Small intestine (tissue), 7 donors: ENCODE data around the gene PTCD1. TPM values are rescaled to one million over a fixed set of nuclear protein-coding genes. Genes with fewer than 3 reads are reported as not detected.

Source experiments
- DNase-seq, 2 donors: peaks; one replicate each; pipeline versions ENCODE4 v3.0.0 to v3.0.0-alpha.2; 2013
- FAIRE-seq: peaks from 2 replicates; lab custom pipeline; 2012; peaks lifted over from hg19 to GRCh38; lab: Jason Lieb, UNC
- H3K27ac ChIP-seq, 3 donors: one replicate each; pipeline ENCODE4 v1.5.1; 2013; ENCODE audit warnings: low read length in 2 of 3, mild to moderate bottlenecking in 2 of 3, control low read depth in 1 of 3, inconsistent platforms in 1 of 3, low read depth in 1 of 3, moderate library complexity in 1 of 3
- H3K27me3 ChIP-seq, 3 donors: one replicate each; pipeline ENCODE4 v1.6.1; 2013; ENCODE audit warnings: low read length in 3 of 3, inconsistent platforms in 1 of 3; ENCODE audit not compliant: control insufficient read depth in 3 of 3, insufficient read depth in 3 of 3
- H3K36me3 ChIP-seq, 3 donors: one replicate each; pipeline ENCODE4 v1.6.1; 2013; ENCODE audit warnings: low read length in 3 of 3, inconsistent platforms in 1 of 3, low read depth in 1 of 3, mild to moderate bottlenecking in 1 of 3, moderate library complexity in 1 of 3; ENCODE audit not compliant: control insufficient read depth in 3 of 3, insufficient read depth in 2 of 3
- H3K4me1 ChIP-seq, 3 donors: one replicate each; pipeline ENCODE4 v1.6.1; 2013; ENCODE audit warnings: low read length in 2 of 3, inconsistent platforms in 1 of 3, low read depth in 1 of 3, mild to moderate bottlenecking in 1 of 3, moderate library complexity in 1 of 3; ENCODE audit not compliant: control insufficient read depth in 3 of 3, insufficient read depth in 2 of 3
- H3K4me3 ChIP-seq, 3 donors: one replicate each; pipeline ENCODE4 v1.5.1; 2013; ENCODE audit warnings: low read length in 3 of 3, control low read depth in 1 of 3, inconsistent platforms in 1 of 3, low read depth in 1 of 3, mild to moderate bottlenecking in 1 of 3, moderate library complexity in 1 of 3
- H3K9me3 ChIP-seq, 2 donors: one replicate each; pipeline ENCODE4 v1.6.1; 2013; ENCODE audit warnings: low read depth in 1 of 2, low read length in 1 of 2; ENCODE audit not compliant: control insufficient read depth in 2 of 2, insufficient read depth in 1 of 2
- WGBS, 3 donors: extraction: QIAGEN DNeasy Blood & Tissue Kit; methylation state at CpG; one replicate each; pipeline ENCODE4 v1.1.7; 2013; 5-methylcytosine and 5-hydroxymethylcytosine counted together
- polyA plus RNA-seq, 4 donors: library from polyadenylated mRNA; stranded (reverse) in 3 of 4; unstranded in 1 of 4; fragments of 200-250 nt in 3 of 4; fragments of 120-200 nt in 1 of 4; gene quantifications; one replicate each; pipeline versions ENCODE4 v1.2.1 to v1.2.3, GENCODE V29; 2013
- donor health status: healthy with polysubstance abuse.
- donor health status: control.
- donor health status: control.
- donor health status: Bipolar disorder and iron deficiency.
- donor health status: healthy.

Gene PTCD1
- polyA plus RNA-seq, 4 donors, result 2.7 to 4.8 (median 3.9) TPM

DNA sequence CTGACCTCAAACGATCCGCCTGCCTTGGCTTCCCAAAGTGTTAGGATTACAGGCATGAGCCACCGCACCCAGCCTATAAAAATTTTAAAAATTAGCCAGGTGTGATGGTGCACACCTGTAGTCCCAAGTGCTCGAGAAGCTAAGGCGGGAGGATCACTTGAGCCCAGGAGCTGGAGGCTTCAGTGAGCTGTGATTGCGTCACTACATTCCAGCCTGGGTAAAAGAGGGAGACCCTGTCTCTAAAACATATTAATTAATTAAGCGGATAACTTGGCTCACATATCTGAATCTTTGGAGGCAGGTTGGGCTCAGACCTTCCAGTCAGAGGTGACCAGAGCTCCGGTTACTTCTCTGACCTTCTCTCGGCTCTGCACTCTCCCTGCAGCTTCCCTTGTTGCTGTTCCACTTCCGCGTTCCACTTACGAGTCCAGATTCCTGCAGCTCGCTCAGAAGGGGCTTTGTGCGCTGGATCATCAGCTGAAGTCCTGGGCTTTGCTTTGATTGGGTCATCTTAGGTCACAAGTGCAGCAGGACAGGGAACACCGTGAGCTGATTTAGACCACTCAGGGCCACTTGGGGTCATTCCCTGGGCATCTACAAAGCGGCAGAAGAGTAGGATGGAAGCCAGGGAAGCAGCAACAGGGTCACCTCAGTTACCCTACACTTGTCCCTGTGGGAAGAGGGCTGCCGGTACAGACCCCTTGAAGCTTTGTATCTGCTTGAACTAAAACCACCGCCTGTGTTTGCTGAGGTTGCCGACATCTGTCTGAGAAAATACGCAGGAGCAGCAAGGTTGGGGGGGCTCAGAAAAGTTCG is 66.1 kb downstream of the PTCD1 start:
- peak overlapping the region in 1 of 3 donors; percentile 35 for H3K4me3 ChIP-seq

DNA sequence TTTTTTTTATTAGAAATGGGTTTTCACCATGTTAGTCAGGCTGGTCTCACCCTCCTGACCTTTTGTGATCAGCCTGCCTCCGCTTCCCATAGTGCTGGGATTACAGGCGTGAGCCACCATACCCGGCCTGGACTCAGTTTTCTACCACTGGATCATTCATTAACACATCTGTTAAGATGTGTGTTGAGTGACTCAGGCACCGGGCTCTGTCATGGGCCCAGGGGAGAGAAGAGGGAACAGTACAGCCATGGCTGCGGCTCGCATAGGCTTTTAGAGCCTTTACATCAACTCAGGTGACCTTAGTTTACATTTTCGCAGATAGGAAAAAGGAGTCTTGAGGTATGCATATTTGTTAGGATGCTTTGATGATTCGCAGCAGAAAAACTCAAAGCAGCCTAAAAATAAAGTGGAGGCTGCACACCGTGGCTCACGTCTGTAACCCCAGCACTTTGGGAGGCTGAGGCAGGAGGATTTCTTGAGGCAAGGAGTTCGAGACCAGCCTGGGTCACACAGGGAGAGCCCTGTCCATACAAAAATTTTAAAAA is 67.2 kb downstream of the PTCD1 start:
- DNase-seq (no peak), FAIRE-seq (no peak)
- H3K4me1 ChIP-seq, result peaks cover 0 to 14% (median 0%) of the 10 kb centered on the region in 3 donors
- H3K9me3 ChIP-seq, result no peaks in the 10 kb centered on the region
- WGBS, 3 donors, result 88 to 93% (median 92%) methylated on average over 11 of the region's 11 CpGs
- H3K4me3 ChIP-seq, result no peak overlapping the region
- no peaks in the 10 kb centered on the region for H3K27me3 ChIP-seq
- no peak overlapping the region for H3K27ac ChIP-seq
- H3K36me3 ChIP-seq, result peaks cover 0 to 33% (median 7%) of the 10 kb centered on the region in 3 donors

More for the DNA sequence above, 66.1 kb downstream of the PTCD1 start:
- peak; percentile 71 to 73 for DNase-seq
- peaks cover 0 to 14% (median 0%) of the 10 kb centered on the region in 3 donors for H3K4me1 ChIP-seq
- 22 to 47% (median 43%) methylated on average over 21 of the region's 21 CpGs for WGBS, 3 donors
- H3K36me3 ChIP-seq, result peaks cover 0 to 22% (median 0%) of the 10 kb centered on the region in 3 donors
- H3K9me3 ChIP-seq, result no peaks in the 10 kb centered on the region
- H3K27me3 ChIP-seq, result no peaks in the 10 kb centered on the region
- FAIRE-seq, result no peak
- H3K27ac ChIP-seq, result peak overlapping the region in 2 of 3 donors; percentile 2 to 60

DNA sequence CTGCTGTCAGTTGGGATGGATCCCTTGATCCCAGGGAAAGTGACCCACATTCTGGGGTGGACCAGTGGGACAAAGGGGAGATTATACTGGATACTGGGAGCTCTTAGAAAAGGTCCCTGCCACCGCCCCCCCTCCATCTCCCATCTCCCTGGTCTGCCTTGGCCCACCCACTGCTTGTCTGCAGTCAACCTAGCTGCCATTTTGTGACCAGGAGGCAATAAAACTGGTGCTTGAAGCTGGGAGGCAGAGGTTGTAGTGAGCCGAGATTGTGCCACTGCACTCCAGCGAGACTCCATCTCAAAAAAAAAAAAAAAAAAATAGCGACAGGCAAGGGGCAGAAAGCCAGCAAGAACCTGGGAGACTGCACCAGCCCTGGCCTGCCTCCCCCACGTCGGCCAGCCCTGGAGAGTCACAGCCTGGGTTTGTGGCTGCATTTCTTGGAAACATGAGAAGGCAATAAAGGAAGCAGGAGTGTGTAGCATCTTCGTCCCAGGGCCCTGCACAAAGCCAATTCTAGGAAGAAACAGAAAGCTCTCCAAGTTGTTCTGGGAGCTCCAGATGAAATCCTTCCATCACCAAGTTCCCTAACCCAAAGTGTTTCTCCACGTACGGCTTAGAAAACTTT is 68.7 kb downstream of the PTCD1 start:
- no peaks in the 10 kb centered on the region for H3K9me3 ChIP-seq
- DNase-seq, result no peak
- H3K4me3 ChIP-seq, result no peak overlapping the region
- no peak for FAIRE-seq
- H3K36me3 ChIP-seq, result peaks cover 0 to 44% (median 11%) of the 10 kb centered on the region in 3 donors
- no peaks in the 10 kb centered on the region for H3K27me3 ChIP-seq
- H3K27ac ChIP-seq, result no peak overlapping the region
- H3K4me1 ChIP-seq, result peaks cover 0 to 6% (median 0%) of the 10 kb centered on the region in 3 donors
- WGBS, 3 donors, result 71 to 79% (median 76%) methylated on average over 9 of the region's 9 CpGs

DNA sequence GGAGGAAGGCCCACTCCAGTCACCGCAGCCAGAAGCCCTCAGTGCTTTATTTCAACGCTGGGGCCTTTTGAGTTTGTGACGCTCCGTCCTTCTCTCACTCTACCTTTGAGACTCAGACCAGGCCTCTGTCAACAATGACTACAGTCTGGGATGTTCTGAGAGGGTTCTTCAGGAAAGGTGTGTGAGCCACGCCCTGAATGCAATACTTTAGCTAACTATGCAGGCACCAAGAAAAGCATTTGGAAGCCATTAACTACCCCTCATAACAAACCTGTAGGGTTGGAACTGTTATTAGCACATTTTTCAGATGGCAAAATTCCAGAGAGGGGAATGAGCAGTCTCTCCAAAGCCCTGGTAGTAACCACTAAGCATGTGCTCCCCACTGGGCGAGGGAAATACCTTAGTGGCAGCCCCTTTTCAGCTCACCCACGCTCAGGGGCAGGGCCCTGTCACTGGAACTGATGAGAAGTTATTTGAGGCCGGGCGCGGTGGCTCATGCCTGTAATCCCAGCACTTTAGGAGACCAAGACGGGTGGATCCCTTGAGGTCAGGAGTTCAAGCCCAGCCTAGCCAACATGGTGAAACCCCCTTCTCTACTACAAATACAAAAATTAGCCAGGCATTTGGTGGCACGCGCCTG is 69.7 kb downstream of the PTCD1 start:
- no peak overlapping the region for H3K27ac ChIP-seq
- H3K27me3 ChIP-seq, result no peaks in the 10 kb centered on the region
- no peak overlapping the region for H3K4me3 ChIP-seq
- H3K4me1 ChIP-seq, result peaks cover 0 to 6% (median 0%) of the 10 kb centered on the region in 3 donors
- FAIRE-seq (no peak), DNase-seq (peak in 1 of 2 donors; percentile 13)
- H3K36me3 ChIP-seq, result peaks cover 0 to 54% (median 12%) of the 10 kb centered on the region in 3 donors
- 92 to 94% (median 93%) methylated on average over 13 of the region's 13 CpGs for WGBS, 3 donors
- no peaks in the 10 kb centered on the region for H3K9me3 ChIP-seq

Other genes starting within 250 kb of the PTCD1 start
- gene KPNA7, start 230.7 kb downstream of the PTCD1 start, polyA plus RNA-seq, result under 1 TPM in 3 of 4 donors, not detected in 1; 0.04 to 0.54 (median 0.30) TPM
- gene MYH16, start 166.0 kb downstream of the PTCD1 start, polyA plus RNA-seq, result under 1 TPM in 2 of 4 donors, not detected in 2; 0.01 to 0.07 TPM
- gene ARPC1A, start 112.9 kb downstream of the PTCD1 start, polyA plus RNA-seq, result 100 to 1,000 TPM; 194 to 407 (median 263) TPM
- 100 to 1,000 TPM in 3 of 4 donors, 10 to 100 TPM in 1; 77.9 to 358 (median 316) TPM for gene ARPC1B, start 64.1 kb downstream of the PTCD1 start, polyA plus RNA-seq
- 100 to 1,000 TPM in 3 of 4 donors, 10 to 100 TPM in 1; 94.7 to 212 (median 110) TPM for gene PDAP1, start 30.2 kb downstream of the PTCD1 start, polyA plus RNA-seq
- gene BUD31, start 29.8 kb downstream of the PTCD1 start, polyA plus RNA-seq, result 100 to 1,000 TPM in 3 of 4 donors, 10 to 100 TPM in 1; 71.9 to 166 (median 132) TPM
- gene CPSF4, start 145 bp upstream of the PTCD1 start, polyA plus RNA-seq, result 10 to 100 TPM; 24.4 to 28.3 (median 26.4) TPM
- gene ATP5MF, start 27.4 kb upstream of the PTCD1 start, polyA plus RNA-seq, result 1,000 to 10,000 TPM in 3 of 4 donors, 100 to 1,000 TPM in 1; 363 to 3,068 (median 1,492) TPM
- 10 to 100 TPM in 3 of 4 donors, 1 to 10 TPM in 1; 9.7 to 48.1 (median 18.6) TPM for gene ZNF789, start 34.1 kb upstream of the PTCD1 start, polyA plus RNA-seq
- 10 to 100 TPM; 17.4 to 30.0 (median 23.6) TPM for gene ZNF394, start 61.5 kb upstream of the PTCD1 start, polyA plus RNA-seq
- gene ZKSCAN5, start 65.9 kb upstream of the PTCD1 start, polyA plus RNA-seq, result 1 to 10 TPM; 3.8 to 7.9 (median 4.4) TPM
- 10 to 100 TPM in 1 of 4 donors, 1 to 10 TPM in 3; 2.2 to 10.6 (median 3.9) TPM for gene FAM200A, start 113.3 kb upstream of the PTCD1 start, polyA plus RNA-seq
- gene ZNF655, start 119.8 kb upstream of the PTCD1 start, polyA plus RNA-seq, result 10 to 100 TPM; 33.7 to 73.7 (median 52.5) TPM
- under 1 TPM in 2 of 4 donors, not detected in 2; 0.45 to 0.93 TPM for gene TMEM225B, start 159.5 kb upstream of the PTCD1 start, polyA plus RNA-seq
- 10 to 100 TPM in 1 of 4 donors, 1 to 10 TPM in 3; 4.5 to 14.4 (median 5.1) TPM for gene ZSCAN25, start 178.1 kb upstream of the PTCD1 start, polyA plus RNA-seq
- gene CYP3A5, start 241.2 kb upstream of the PTCD1 start, polyA plus RNA-seq, result 1,000 to 10,000 TPM in 1 of 4 donors, 100 to 1,000 TPM in 2, 10 to 100 TPM in 1; 63.7 to 1,093 (median 419) TPM